ENCODE data around the gene FARS2.

- TF ChIP-seq OVOL3 (tag by site-specific recombination; IDR thresholded peaks at IDR 0.05) (no peak), PBX3 (CRISPR knock-in tag; IDR thresholded peaks at IDR 0.05) (no peak), ZSCAN30 (tag by site-specific recombination; IDR thresholded peaks at IDR 0.05) (no peak), CTCF (tag by site-specific recombination; IDR thresholded peaks at IDR 0.05) (no peak), SALL2 (tag by site-specific recombination; IDR thresholded peaks at IDR 0.05; ENCODE audit: borderline replicate concordance) (no peak), ZNF146 (tag by site-specific recombination; IDR thresholded peaks at IDR 0.05) (no peak), ZBTB26 (tag by site-specific recombination; optimal IDR thresholded peaks at IDR 0.05) (no peak), ZNF350 (tag by site-specific recombination; IDR thresholded peaks at IDR 0.05) (no peak), ZBTB7A (tag by site-specific recombination; IDR thresholded peaks at IDR 0.05; ENCODE audit: low read depth) (no peak), ZNF544 (tag by site-specific recombination; IDR thresholded peaks at IDR 0.05) (no peak), PRDM2 (tag by site-specific recombination; IDR thresholded peaks at IDR 0.05; ENCODE audit: borderline replicate concordance) (no peak), ZNF169 (tag by site-specific recombination; IDR thresholded peaks at IDR 0.05) (no peak), SETDB1 (IDR thresholded peaks at IDR 0.05; ENCODE audit: insufficient read length, low read length) (no peak), GFI1B (tag by site-specific recombination; IDR thresholded peaks at IDR 0.05) (no peak)
Measured at GRCh38 chr6:5230081-5230480, 31.2 kb upstream of the FARS2 start.
